ENCODE measurements around the gene KCNK1. TPM values are rescaled to one million over a fixed set of nuclear protein-coding genes. Genes with fewer than 3 reads are reported as not detected.

The KCNK1 gene
- polyA plus RNA-seq, 1 of the 3 experiments (the other 2 are of a cell fraction): 10.6 TPM

GRCh38 chr1:233584931-233585330, 29.0 kb upstream of the KCNK1 start:
- H2AFZ ChIP-seq (ENCODE audit: low read depth): no peak overlapping the region
- H3K9me3 ChIP-seq: no peaks in the 10 kb centered on the region
- DNase-seq: no peak
- ChIA-PET POLR2A (no interaction called here), CTCF (no interaction called here)
- no peak overlapping the region for H3K9ac ChIP-seq
- TF ChIP-seq RAD21 (IDR thresholded peaks at IDR 0.05; ENCODE audit: low read length): no peak
- TF ChIP-seq TAF1 (IDR thresholded peaks at IDR 0.05; ENCODE audit: borderline replicate concordance, low read depth, low read length): no peak
- TF ChIP-seq FOXJ3 (CRISPR knock-in tag; IDR thresholded peaks at IDR 0.05): no peak
- no peak for TF ChIP-seq NFIC (IDR thresholded peaks at IDR 0.05; ENCODE audit: borderline replicate concordance)
- TF ChIP-seq PBX3 (IDR thresholded peaks at IDR 0.05): no peak
- no peak for TF ChIP-seq RCOR1 (IDR thresholded peaks at IDR 0.05; ENCODE audit: low read length)
- TF ChIP-seq TCF12 (IDR thresholded peaks at IDR 0.05): no peak
- no peak for TF ChIP-seq POLR2AphosphoS5 (IDR thresholded peaks at IDR 0.05; ENCODE audit: low read depth, low read length)
- TF ChIP-seq NRF1 (IDR thresholded peaks at IDR 0.05; ENCODE audit: low read depth, low read length): no peak
- TF ChIP-seq FOSL2 (IDR thresholded peaks at IDR 0.05; ENCODE audit: borderline replicate concordance, low read depth): no peak
- no peaks in the 10 kb centered on the region for H3K36me3 ChIP-seq (replicated peaks in 1 of 2; ENCODE audit: control insufficient read depth in 1 of 2, insufficient read depth in 2 of 2, low read length in 1 of 2)
- H3F3A ChIP-seq (replicated peaks; ENCODE audit: insufficient read depth): no peaks in the 10 kb centered on the region
- H3K27ac ChIP-seq (ENCODE audit: low read depth in 2 of 2, low read length in 1 of 2): no peak overlapping the region
- H3K79me2 ChIP-seq (ENCODE audit: insufficient read depth): no peaks in the 10 kb centered on the region
- H3K4me1 ChIP-seq (ENCODE audit: control insufficient read depth in 1 of 2, insufficient read depth in 2 of 2, low read depth in 1 of 2, low read length in 1 of 2): peaks cover 0 to 8% of the 10 kb centered on the region in 2 experiments; a peak in 2 of 4 replicates
- H3K4me3 ChIP-seq (ENCODE audit: low read depth in 2 of 2, low read length in 1 of 2): no peak overlapping the region
- H3K4me2 ChIP-seq: no peak overlapping the region
- no peaks in the 10 kb centered on the region for H4K20me1 ChIP-seq (ENCODE audit: insufficient read depth)
- H3K9me2 ChIP-seq: no peaks in the 10 kb centered on the region
- no peaks in the 10 kb centered on the region for H3K27me3 ChIP-seq (ENCODE audit: insufficient read depth)

GRCh38 chr1:233586301-233586700, 27.6 kb upstream of the KCNK1 start:
- 61% methylated on average over 2 of the region's 2 CpGs for WGBS (ENCODE audit: low lambda C conversion rate)

More at GRCh38 chr1:233586301-233586700, 27.6 kb upstream of the KCNK1 start:
- H3K79me2 ChIP-seq (ENCODE audit: insufficient read depth): no peaks in the 10 kb centered on the region
- H3K4me3 ChIP-seq (ENCODE audit: low read depth in 2 of 2, low read length in 1 of 2): no peak overlapping the region
- H3K9ac ChIP-seq: no peak overlapping the region
- no peaks in the 10 kb centered on the region for H4K20me1 ChIP-seq (ENCODE audit: insufficient read depth)
- no peaks in the 10 kb centered on the region for H3K27me3 ChIP-seq (ENCODE audit: insufficient read depth)
- H3K4me2 ChIP-seq: no peak overlapping the region
- ChIA-PET CTCF (no interaction called here), POLR2A (no interaction called here)
- H3K36me3 ChIP-seq (replicated peaks in 1 of 2; ENCODE audit: control insufficient read depth in 1 of 2, insufficient read depth in 2 of 2, low read length in 1 of 2): no peaks in the 10 kb centered on the region
- no peak overlapping the region for H2AFZ ChIP-seq (ENCODE audit: low read depth)
- no peak for DNase-seq
- no peaks in the 10 kb centered on the region for H3K9me2 ChIP-seq
- no peak overlapping the region for H3K27ac ChIP-seq (ENCODE audit: low read depth in 2 of 2, low read length in 1 of 2)
- no peak for TF ChIP-seq MXI1 (IDR thresholded peaks at IDR 0.05; ENCODE audit: low read depth, low read length)
- TF ChIP-seq JUND (IDR thresholded peaks at IDR 0.05): no peak
- no peak for TF ChIP-seq PBX3 (IDR thresholded peaks at IDR 0.05)
- no peak for TF ChIP-seq NFIC (IDR thresholded peaks at IDR 0.05; ENCODE audit: borderline replicate concordance)
- H3K4me1 ChIP-seq (ENCODE audit: control insufficient read depth in 1 of 2, insufficient read depth in 2 of 2, low read depth in 1 of 2, low read length in 1 of 2): peaks cover 0 to 8% of the 10 kb centered on the region in 2 experiments; a peak in 2 of 4 replicates
- no peaks in the 10 kb centered on the region for H3F3A ChIP-seq (replicated peaks; ENCODE audit: insufficient read depth)
- no peaks in the 10 kb centered on the region for H3K9me3 ChIP-seq
